HCT116 (cell line): ENCODE data around the gene MTHFS.

Experiments used
- ATF3 ChIP-seq: IDR thresholded peaks from 2 replicates; pipeline ENCODE4 v1.6.1; 2012
- CBX3 ChIP-seq: IDR thresholded peaks from 2 replicates; pipeline ENCODE4 v1.6.1; 2012; ENCODE audit warnings: low read depth
- EZH2 ChIP-seq: fragments of 200-600 bp; sonication (generic); IDR thresholded peaks from 2 replicates; pipeline ENCODE4 v1.6.1; 2017; ENCODE audit warnings: antibody characterized with exemption, mixed run types
- FOSL1 ChIP-seq: IDR thresholded peaks from 2 replicates; pipeline ENCODE4 v1.6.1; 2012; ENCODE audit warnings: low read depth
- JUND ChIP-seq: IDR thresholded peaks from 2 replicates; pipeline ENCODE4 v1.6.1; 2012
- POLR2A ChIP-seq: IDR thresholded peaks from 2 replicates; pipeline ENCODE4 v1.7.0; 2011; ENCODE audit warnings: borderline replicate concordance; ENCODE audit not compliant: insufficient read depth, insufficient read length; ENCODE audit errors: extremely low read depth
- RAD21 ChIP-seq: IDR thresholded peaks from 2 replicates; pipeline ENCODE4 v1.6.1; 2012; ENCODE audit warnings: low read depth, mild to moderate bottlenecking
- REST ChIP-seq: IDR thresholded peaks from 2 replicates; pipeline ENCODE4 v1.6.1; 2012; ENCODE audit warnings: low read depth
- SP1 ChIP-seq: IDR thresholded peaks from 2 replicates; pipeline ENCODE4 v1.6.1; 2012; ENCODE audit warnings: low read depth
- TCF7L2 ChIP-seq: IDR thresholded peaks from 2 replicates; pipeline ENCODE4 v1.7.0; 2011; ENCODE audit warnings: borderline replicate concordance, inconsistent platforms; ENCODE audit not compliant: insufficient read depth, insufficient read length; ENCODE audit errors: extremely low read depth
- ZBTB33 ChIP-seq: IDR thresholded peaks from 2 replicates; pipeline ENCODE4 v1.6.1; 2011; ENCODE audit warnings: mild to moderate bottlenecking, low read length, moderate library complexity; ENCODE audit not compliant: insufficient replicate concordance; ENCODE audit errors: extremely low read depth
- ZNF274 ChIP-seq: fragments of 200-500 bp; sonication (Bioruptor generic); IDR thresholded peaks from 2 replicates; pipeline ENCODE4 v1.6.1; 2014; ENCODE audit warnings: mild to moderate bottlenecking, low read depth, low read length, inconsistent platforms
- TF ChIP-seq, protein P1 (sequence below), 3 experiments: fragments of 200-600 bp in 1 of 3; sonication (generic) in 1 of 3; IDR thresholded peaks in 2 of 3; conservative IDR thresholded peaks in 1 of 3; 2 replicates each; pipeline ENCODE4 v1.5.1; 2012 to 2017; ENCODE audit warnings: low read depth in 2 of 3, low read length in 2 of 3, antibody characterized with exemption in 1 of 3, borderline replicate concordance in 1 of 3, control low read depth in 1 of 3, mild to moderate bottlenecking in 1 of 3, mixed read lengths in 1 of 3, mixed run types in 1 of 3, moderate library complexity in 1 of 3; ENCODE audit not compliant: insufficient read depth in 1 of 3
- TF ChIP-seq, protein P2 (sequence below): IDR thresholded peaks from 2 replicates; pipeline ENCODE4 v1.6.1; 2012

- TF ChIP-seq REST (no peak), ATF3 (no peak), TCF7L2 (no peak), JUND (no peak), ZBTB33 (no peak), POLR2A (no peak), RAD21 (no peak), EZH2 (no peak), ZNF274 (no peak), CBX3 (no peak), FOSL1 (no peak), SP1 (no peak)
- TF ChIP-seq, protein P1, sequence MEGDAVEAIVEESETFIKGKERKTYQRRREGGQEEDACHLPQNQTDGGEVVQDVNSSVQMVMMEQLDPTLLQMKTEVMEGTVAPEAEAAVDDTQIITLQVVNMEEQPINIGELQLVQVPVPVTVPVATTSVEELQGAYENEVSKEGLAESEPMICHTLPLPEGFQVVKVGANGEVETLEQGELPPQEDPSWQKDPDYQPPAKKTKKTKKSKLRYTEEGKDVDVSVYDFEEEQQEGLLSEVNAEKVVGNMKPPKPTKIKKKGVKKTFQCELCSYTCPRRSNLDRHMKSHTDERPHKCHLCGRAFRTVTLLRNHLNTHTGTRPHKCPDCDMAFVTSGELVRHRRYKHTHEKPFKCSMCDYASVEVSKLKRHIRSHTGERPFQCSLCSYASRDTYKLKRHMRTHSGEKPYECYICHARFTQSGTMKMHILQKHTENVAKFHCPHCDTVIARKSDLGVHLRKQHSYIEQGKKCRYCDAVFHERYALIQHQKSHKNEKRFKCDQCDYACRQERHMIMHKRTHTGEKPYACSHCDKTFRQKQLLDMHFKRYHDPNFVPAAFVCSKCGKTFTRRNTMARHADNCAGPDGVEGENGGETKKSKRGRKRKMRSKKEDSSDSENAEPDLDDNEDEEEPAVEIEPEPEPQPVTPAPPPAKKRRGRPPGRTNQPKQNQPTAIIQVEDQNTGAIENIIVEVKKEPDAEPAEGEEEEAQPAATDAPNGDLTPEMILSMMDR (IDR thresholded peaks at IDR 0.05 in 2 of 3, conservative IDR thresholded peaks at IDR 0.05 in 1 of 3; ENCODE audit: borderline replicate concordance in 1 of 3, insufficient read depth in 1 of 3, low read depth in 2 of 3, low read length in 2 of 3): no peak
- TF ChIP-seq, protein P2, sequence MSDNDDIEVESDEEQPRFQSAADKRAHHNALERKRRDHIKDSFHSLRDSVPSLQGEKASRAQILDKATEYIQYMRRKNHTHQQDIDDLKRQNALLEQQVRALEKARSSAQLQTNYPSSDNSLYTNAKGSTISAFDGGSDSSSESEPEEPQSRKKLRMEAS: no peak
Measured at GRCh38 chr15:79846539-79846938, 50.3 kb downstream of the MTHFS start.
